GM12878 (cell line): ENCODE measurements around the gene NR1D1. TPM values are rescaled to one million over a fixed set of nuclear protein-coding genes. Genes with fewer than 3 reads are reported as not detected.

Experiments used
- ASH2L ChIP-seq: fragments of 300-600, 200-600 bp; sonication (generic); IDR thresholded peaks from 2 replicates; pipeline ENCODE4 v1.6.1; 2017; ENCODE audit warnings: low read depth, mild to moderate bottlenecking, borderline replicate concordance
- CREM ChIP-seq: IDR thresholded peaks from 2 replicates; pipeline ENCODE4 v1.6.1; 2014; ENCODE audit warnings: antibody characterized with exemption, low read depth
- EED ChIP-seq: sonication (generic); IDR thresholded peaks from 2 replicates; pipeline ENCODE4 v1.6.1; 2016; ENCODE audit warnings: antibody characterized with exemption, low read depth
- ESRRA ChIP-seq: IDR thresholded peaks from 2 replicates; pipeline ENCODE4 v1.6.1; 2012; ENCODE audit warnings: mild to moderate bottlenecking, low read length, improper control_type of control experiment
- EZH2 ChIP-seq: IDR thresholded peaks from 2 replicates; pipeline ENCODE4 v1.6.1; 2012; ENCODE audit warnings: low read depth, mild to moderate bottlenecking, control low read depth, inconsistent platforms, low read length, borderline replicate concordance; ENCODE audit not compliant: control insufficient read depth
- FOS ChIP-seq: IDR thresholded peaks from 3 replicates; pipeline ENCODE4 v1.6.1; 2011; ENCODE audit warnings: borderline replicate concordance; ENCODE audit not compliant: insufficient read length; ENCODE audit errors: extremely low read depth
- HCFC1 ChIP-seq: fragments of 150-350 bp; IDR thresholded peaks from 2 replicates; pipeline ENCODE4 v1.6.1; 2014; ENCODE audit warnings: low read length
- IKZF2 ChIP-seq, 2 experiments: fragments of 450-650 bp; IDR thresholded peaks; 2 replicates each; pipeline ENCODE4 v1.6.1; 2017; ENCODE audit warnings: mild to moderate bottlenecking in 2 of 2, moderate library complexity in 2 of 2
- MAX ChIP-seq: IDR thresholded peaks from 2 replicates; pipeline ENCODE4 v1.6.1; 2012; ENCODE audit warnings: low read depth, low read length, improper control_type of control experiment
- MEF2B ChIP-seq: fragments of 450-650 bp; IDR thresholded peaks from 2 replicates; pipeline ENCODE4 v1.6.1; 2018; ENCODE audit warnings: mild to moderate bottlenecking, moderate library complexity; ENCODE audit not compliant: partially characterized antibody, poor library complexity, severe bottlenecking
- MYC ChIP-seq: IDR thresholded peaks from 2 replicates; pipeline ENCODE4 v1.6.1; 2011; ENCODE audit warnings: mild to moderate bottlenecking, low read length, moderate library complexity, inconsistent platforms; ENCODE audit not compliant: insufficient read depth, insufficient replicate concordance, insufficient read length, severe bottlenecking
- NBN ChIP-seq: fragments of 450-650 bp; IDR thresholded peaks from 2 replicates; pipeline ENCODE4 v1.6.1; 2016
- NRF1 ChIP-seq: conservative IDR thresholded peaks from 2 replicates; pipeline ENCODE4 v1.6.1; 2011; ENCODE audit warnings: mild to moderate bottlenecking, low read depth, low read length, improper control_type of control experiment
- POLR2AphosphoS5 ChIP-seq: IDR thresholded peaks from 2 replicates; pipeline ENCODE4 v1.6.1; 2011; ENCODE audit warnings: mild to moderate bottlenecking, low read length, inconsistent platforms
- RAD51 ChIP-seq: fragments of 450-650 bp; IDR thresholded peaks from 2 replicates; pipeline ENCODE4 v1.6.1; 2016; ENCODE audit warnings: moderate library complexity, mild to moderate bottlenecking, inconsistent platforms
- RELB ChIP-seq: fragments of 450-650 bp; IDR thresholded peaks from 2 replicates; pipeline ENCODE4 v1.6.1; 2017; ENCODE audit warnings: low read depth, mild to moderate bottlenecking, moderate library complexity
- RFX5 ChIP-seq: IDR thresholded peaks from 2 replicates; pipeline ENCODE4 v1.6.1; 2011; ENCODE audit warnings: low read depth, low read length, improper control_type of control experiment
- SIN3A ChIP-seq: IDR thresholded peaks from 2 replicates; pipeline ENCODE4 v1.6.1; 2012; ENCODE audit warnings: low read depth, low read length, improper control_type of control experiment
- SIX5 ChIP-seq: IDR thresholded peaks from 2 replicates; pipeline ENCODE4 v1.6.1; 2011; ENCODE audit warnings: mild to moderate bottlenecking, low read depth, low read length, moderate library complexity; ENCODE audit not compliant: severe bottlenecking
- SKIL ChIP-seq: fragments of 450-650 bp; IDR thresholded peaks from 2 replicates; pipeline ENCODE4 v1.6.1; 2017; ENCODE audit warnings: mild to moderate bottlenecking, low read depth, inconsistent platforms; ENCODE audit not compliant: poor library complexity, severe bottlenecking
- SPI1 ChIP-seq: IDR thresholded peaks from 2 replicates; pipeline ENCODE4 v1.6.1; 2011; ENCODE audit warnings: low read depth, mild to moderate bottlenecking, low read length, moderate library complexity, borderline replicate concordance; ENCODE audit not compliant: insufficient read depth
- ZBED1 ChIP-seq: IDR thresholded peaks from 2 replicates; pipeline ENCODE4 v1.6.1; 2016; ENCODE audit warnings: borderline replicate concordance
- ZNF207 ChIP-seq: fragments of 450-650 bp; IDR thresholded peaks from 2 replicates; pipeline ENCODE4 v1.6.1; 2014; ENCODE audit warnings: antibody characterized with exemption, mild to moderate bottlenecking, borderline replicate concordance
- polyA plus RNA-seq, 11 experiments: library from polyadenylated mRNA; depleted of rRNA in 4 of 11; unstranded in 6 of 11; stranded (reverse) in 5 of 11; fragments of >200 nt; fragmentation: Nextera tagmentation in 4 of 11; fragmentation: Illumina TruSeq in 1 of 11; extraction: Ambion mirVana in 4 of 11; extraction: Trizol in 1 of 11; gene quantifications; 1 replicate in 1 of 11; 2 replicates in 10 of 11; pipeline versions ENCODE4 v1.2.1 to v1.2.3, GENCODE V29; 2011 to 2016; ENCODE audit warnings: inconsistent platforms in 2 of 11, missing spikeins in 2 of 11, low read depth in 1 of 11
- total RNA-seq, 4 experiments: library from RNA; depleted of rRNA in 3 of 4; stranded (reverse); fragments of >200 nt in 3 of 4; fragmentation: Illumina TruSeq in 1 of 4; extraction: Trizol in 1 of 4; gene quantifications; 2 replicates each; pipeline versions ENCODE4 v1.2.1 to v1.2.3, GENCODE V29; 2013 to 2021
- TF ChIP-seq, protein P1 (sequence below): IDR thresholded peaks from 2 replicates; pipeline ENCODE4 v1.6.1; 2012; ENCODE audit warnings: low read depth, low read length, improper control_type of control experiment

Gene NR1D1
- total and polyA plus RNA-seq, 10 of the 15 experiments (the other 5 are each of a cell fraction or from before 2014, with no cell fraction given), result 0.10 to 3.4 (median 0.94) TPM

DNA sequence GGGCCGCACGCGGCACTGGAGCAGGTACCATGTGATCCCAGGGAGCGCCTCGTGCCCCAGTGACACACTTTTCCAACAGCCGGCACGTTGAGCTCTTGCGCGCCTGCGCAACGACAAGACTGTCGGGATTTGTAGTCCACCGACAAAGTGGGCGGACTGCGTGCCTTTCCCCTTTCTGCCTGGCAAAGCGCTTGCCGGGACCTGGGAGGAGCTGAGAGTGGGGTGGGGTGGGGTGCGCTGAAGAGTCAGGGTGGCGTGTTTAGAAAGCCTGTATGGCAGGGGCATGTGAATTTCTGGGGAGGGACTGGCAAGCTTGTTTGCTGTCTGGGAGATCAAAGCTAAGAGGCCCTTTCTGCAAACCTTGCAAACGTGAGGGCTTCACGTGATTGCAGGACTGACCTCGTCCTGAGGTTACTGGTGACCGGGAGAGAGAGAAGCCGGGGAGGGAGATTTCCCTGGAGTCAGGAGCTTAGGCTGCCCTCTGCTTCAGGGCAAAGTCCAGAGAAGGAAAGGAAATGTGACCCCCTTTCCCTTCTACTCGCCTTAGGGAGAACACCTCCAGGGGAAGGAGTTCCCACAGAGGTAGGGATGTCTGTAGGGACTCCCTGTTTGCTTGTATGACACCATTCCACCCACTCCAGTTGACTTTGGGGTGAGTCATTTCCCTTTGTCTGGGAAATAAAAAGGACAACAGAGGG lies 429 bp upstream of the NR1D1 start (continued):
- peak; percentile 82 for TF ChIP-seq SIX5
- TF ChIP-seq ZNF207, result no peak
- TF ChIP-seq HCFC1, result peak; percentile 88
- TF ChIP-seq SPI1, result 0 out of 2 replicates have a peak, but pooled peaks have one; percentile 3
- peak; percentile 9 for TF ChIP-seq FOS
- TF ChIP-seq CREM, result peak; percentile 51; the same call in 1 of the 2 replicates
- TF ChIP-seq NBN, result 0 out of 2 replicates have a peak, but pooled peaks have one; percentile 14
- 0 out of 2 replicates have a peak, but pooled peaks have one; percentile 42 for TF ChIP-seq ZBED1
- no peak for TF ChIP-seq ASH2L
- TF ChIP-seq RAD51, result peak; percentile 96
- TF ChIP-seq EZH2, result no peak
- TF ChIP-seq, protein P1, sequence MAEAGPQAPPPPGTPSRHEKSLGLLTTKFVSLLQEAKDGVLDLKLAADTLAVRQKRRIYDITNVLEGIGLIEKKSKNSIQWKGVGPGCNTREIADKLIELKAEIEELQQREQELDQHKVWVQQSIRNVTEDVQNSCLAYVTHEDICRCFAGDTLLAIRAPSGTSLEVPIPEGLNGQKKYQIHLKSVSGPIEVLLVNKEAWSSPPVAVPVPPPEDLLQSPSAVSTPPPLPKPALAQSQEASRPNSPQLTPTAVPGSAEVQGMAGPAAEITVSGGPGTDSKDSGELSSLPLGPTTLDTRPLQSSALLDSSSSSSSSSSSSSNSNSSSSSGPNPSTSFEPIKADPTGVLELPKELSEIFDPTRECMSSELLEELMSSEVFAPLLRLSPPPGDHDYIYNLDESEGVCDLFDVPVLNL, result no peak
- peak; percentile 71 for TF ChIP-seq NRF1
- peak; percentile 61; the same call in 1 of the 2 replicates for TF ChIP-seq RELB
- TF ChIP-seq EED, result peak; percentile 60
- TF ChIP-seq ESRRA, result no peak
- peak; percentile 93 for TF ChIP-seq MAX
- no peak for TF ChIP-seq SKIL
- TF ChIP-seq RFX5, result no peak
- TF ChIP-seq MEF2B, result peak; percentile 79
- TF ChIP-seq IKZF2 (IDR thresholded peaks at IDR 0.05), result peak in 1 of 2 experiments; percentile 73; a peak in 2 of 4 replicates
- peak; percentile 54; the same call in 1 of the 2 replicates for TF ChIP-seq SIN3A
- peak; percentile 87 for TF ChIP-seq MYC
- TF ChIP-seq POLR2AphosphoS5, result no peak
